ENCODE measurements around the gene UXS1.

UXS1 gene

DNA sequence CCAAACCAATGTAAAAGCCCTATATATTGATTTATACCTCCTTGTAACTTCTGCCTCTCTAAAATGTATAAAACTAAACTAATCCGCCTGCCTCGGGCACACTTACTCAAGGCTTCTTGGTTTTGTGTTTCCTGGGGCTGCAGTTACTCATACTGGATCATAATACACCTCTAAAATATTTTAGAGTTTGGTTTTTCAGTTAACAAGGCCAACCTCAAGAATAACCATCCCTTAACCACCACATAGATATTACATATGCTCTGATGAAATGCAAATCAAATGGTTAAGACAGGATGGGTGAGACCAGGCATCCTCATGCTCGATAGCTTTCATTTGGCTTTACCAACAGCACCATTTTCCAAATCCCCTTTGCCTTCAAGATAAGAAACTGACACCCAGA lies 46.4 kb downstream of the UXS1 start:
- no peak; the same call in 2 of the 3 replicates for ATAC-seq
- no peak for TF ChIP-seq RARB (CRISPR knock-in tag; IDR thresholded peaks at IDR 0.05)
- TF ChIP-seq SNAI2 (CRISPR knock-in tag; IDR thresholded peaks at IDR 0.05): no peak
- no peak for TF ChIP-seq ESRRG (CRISPR knock-in tag; IDR thresholded peaks at IDR 0.05)
- TF ChIP-seq ARNTL (CRISPR knock-in tag; IDR thresholded peaks at IDR 0.05; ENCODE audit: borderline replicate concordance, low read depth): no peak
- TF ChIP-seq, protein P1, sequence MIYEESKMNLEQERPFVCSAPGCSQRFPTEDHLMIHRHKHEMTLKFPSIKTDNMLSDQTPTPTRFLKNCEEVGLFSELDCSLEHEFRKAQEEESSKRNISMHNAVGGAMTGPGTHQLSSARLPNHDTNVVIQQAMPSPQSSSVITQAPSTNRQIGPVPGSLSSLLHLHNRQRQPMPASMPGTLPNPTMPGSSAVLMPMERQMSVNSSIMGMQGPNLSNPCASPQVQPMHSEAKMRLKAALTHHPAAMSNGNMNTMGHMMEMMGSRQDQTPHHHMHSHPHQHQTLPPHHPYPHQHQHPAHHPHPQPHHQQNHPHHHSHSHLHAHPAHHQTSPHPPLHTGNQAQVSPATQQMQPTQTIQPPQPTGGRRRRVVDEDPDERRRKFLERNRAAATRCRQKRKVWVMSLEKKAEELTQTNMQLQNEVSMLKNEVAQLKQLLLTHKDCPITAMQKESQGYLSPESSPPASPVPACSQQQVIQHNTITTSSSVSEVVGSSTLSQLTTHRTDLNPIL (CRISPR knock-in tag; IDR thresholded peaks at IDR 0.05; ENCODE audit: low read depth): no peak
- TF ChIP-seq OSR1 (CRISPR knock-in tag; IDR thresholded peaks at IDR 0.05): no peak
- TF ChIP-seq TCF4 (CRISPR knock-in tag; IDR thresholded peaks at IDR 0.05; ENCODE audit: borderline replicate concordance): no peak
- no peak for TF ChIP-seq ZFP30 (CRISPR knock-in tag; IDR thresholded peaks at IDR 0.05)

DNA sequence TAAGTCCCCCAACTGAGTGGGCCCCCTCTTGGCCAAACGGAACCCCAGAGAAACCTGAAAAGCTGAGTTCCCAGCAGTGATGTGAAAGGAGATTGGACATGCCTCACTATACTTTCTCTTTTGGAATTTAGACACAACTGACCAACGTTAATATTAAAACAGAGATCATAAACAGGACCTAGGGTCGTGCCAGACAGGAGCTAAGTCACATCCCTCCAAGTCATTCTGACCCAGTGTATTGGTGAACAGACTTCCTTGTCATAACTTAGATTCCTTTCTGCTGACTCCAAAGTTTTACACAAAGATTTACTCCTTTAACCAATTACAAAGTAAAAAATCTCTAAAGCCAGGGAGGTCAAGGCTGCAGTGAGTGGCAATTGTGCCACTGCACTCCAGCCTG lies 46.9 kb downstream of the UXS1 start:
- TF ChIP-seq ISL1 (CRISPR knock-in tag; IDR thresholded peaks at IDR 0.05) (no peak), BACH2 (CRISPR knock-in tag; IDR thresholded peaks at IDR 0.05; ENCODE audit: borderline replicate concordance) (no peak), PPARA (CRISPR knock-in tag; IDR thresholded peaks at IDR 0.05; ENCODE audit: borderline replicate concordance) (no peak), ARNTL (CRISPR knock-in tag; IDR thresholded peaks at IDR 0.05; ENCODE audit: borderline replicate concordance, low read depth) (no peak), GLIS3 (CRISPR knock-in tag; IDR thresholded peaks at IDR 0.05) (no peak), ESRRG (CRISPR knock-in tag; IDR thresholded peaks at IDR 0.05) (no peak), ZC3H10 (CRISPR knock-in tag; IDR thresholded peaks at IDR 0.05) (no peak), RARB (CRISPR knock-in tag; IDR thresholded peaks at IDR 0.05) (no peak), TOX (CRISPR knock-in tag; IDR thresholded peaks at IDR 0.05; ENCODE audit: borderline replicate concordance) (no peak), CSRNP3 (CRISPR knock-in tag; IDR thresholded peaks at IDR 0.05) (no peak), ZFP3 (CRISPR knock-in tag; IDR thresholded peaks at IDR 0.05) (no peak), CSDC2 (CRISPR knock-in tag; IDR thresholded peaks at IDR 0.05) (no peak), OSR1 (CRISPR knock-in tag; IDR thresholded peaks at IDR 0.05) (no peak), ZNF70 (CRISPR knock-in tag; IDR thresholded peaks at IDR 0.05) (no peak), ZFP30 (CRISPR knock-in tag; IDR thresholded peaks at IDR 0.05) (no peak), ZNF565 (CRISPR knock-in tag; conservative IDR thresholded peaks at IDR 0.05; ENCODE audit: low read depth) (no peak), SNAI2 (CRISPR knock-in tag; IDR thresholded peaks at IDR 0.05) (no peak)
- TF ChIP-seq, protein P2, sequence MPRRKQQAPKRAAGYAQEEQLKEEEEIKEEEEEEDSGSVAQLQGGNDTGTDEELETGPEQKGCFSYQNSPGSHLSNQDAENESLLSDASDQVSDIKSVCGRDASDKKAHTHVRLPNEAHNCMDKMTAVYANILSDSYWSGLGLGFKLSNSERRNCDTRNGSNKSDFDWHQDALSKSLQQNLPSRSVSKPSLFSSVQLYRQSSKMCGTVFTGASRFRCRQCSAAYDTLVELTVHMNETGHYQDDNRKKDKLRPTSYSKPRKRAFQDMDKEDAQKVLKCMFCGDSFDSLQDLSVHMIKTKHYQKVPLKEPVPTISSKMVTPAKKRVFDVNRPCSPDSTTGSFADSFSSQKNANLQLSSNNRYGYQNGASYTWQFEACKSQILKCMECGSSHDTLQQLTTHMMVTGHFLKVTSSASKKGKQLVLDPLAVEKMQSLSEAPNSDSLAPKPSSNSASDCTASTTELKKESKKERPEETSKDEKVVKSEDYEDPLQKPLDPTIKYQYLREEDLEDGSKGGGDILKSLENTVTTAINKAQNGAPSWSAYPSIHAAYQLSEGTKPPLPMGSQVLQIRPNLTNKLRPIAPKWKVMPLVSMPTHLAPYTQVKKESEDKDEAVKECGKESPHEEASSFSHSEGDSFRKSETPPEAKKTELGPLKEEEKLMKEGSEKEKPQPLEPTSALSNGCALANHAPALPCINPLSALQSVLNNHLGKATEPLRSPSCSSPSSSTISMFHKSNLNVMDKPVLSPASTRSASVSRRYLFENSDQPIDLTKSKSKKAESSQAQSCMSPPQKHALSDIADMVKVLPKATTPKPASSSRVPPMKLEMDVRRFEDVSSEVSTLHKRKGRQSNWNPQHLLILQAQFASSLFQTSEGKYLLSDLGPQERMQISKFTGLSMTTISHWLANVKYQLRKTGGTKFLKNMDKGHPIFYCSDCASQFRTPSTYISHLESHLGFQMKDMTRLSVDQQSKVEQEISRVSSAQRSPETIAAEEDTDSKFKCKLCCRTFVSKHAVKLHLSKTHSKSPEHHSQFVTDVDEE (CRISPR knock-in tag; IDR thresholded peaks at IDR 0.05): no peak
- TF ChIP-seq, protein P3, sequence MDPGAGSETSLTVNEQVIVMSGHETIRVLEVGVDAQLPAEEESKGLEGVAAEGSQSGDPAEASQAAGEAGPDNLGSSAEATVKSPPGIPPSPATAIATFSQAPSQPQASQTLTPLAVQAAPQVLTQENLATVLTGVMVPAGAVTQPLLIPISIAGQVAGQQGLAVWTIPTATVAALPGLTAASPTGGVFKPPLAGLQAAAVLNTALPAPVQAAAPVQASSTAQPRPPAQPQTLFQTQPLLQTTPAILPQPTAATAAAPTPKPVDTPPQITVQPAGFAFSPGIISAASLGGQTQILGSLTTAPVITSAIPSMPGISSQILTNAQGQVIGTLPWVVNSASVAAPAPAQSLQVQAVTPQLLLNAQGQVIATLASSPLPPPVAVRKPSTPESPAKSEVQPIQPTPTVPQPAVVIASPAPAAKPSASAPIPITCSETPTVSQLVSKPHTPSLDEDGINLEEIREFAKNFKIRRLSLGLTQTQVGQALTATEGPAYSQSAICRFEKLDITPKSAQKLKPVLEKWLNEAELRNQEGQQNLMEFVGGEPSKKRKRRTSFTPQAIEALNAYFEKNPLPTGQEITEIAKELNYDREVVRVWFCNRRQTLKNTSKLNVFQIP (CRISPR knock-in tag; IDR thresholded peaks at IDR 0.05; ENCODE audit: borderline replicate concordance, low read depth): no peak
- TF ChIP-seq, protein P4, sequence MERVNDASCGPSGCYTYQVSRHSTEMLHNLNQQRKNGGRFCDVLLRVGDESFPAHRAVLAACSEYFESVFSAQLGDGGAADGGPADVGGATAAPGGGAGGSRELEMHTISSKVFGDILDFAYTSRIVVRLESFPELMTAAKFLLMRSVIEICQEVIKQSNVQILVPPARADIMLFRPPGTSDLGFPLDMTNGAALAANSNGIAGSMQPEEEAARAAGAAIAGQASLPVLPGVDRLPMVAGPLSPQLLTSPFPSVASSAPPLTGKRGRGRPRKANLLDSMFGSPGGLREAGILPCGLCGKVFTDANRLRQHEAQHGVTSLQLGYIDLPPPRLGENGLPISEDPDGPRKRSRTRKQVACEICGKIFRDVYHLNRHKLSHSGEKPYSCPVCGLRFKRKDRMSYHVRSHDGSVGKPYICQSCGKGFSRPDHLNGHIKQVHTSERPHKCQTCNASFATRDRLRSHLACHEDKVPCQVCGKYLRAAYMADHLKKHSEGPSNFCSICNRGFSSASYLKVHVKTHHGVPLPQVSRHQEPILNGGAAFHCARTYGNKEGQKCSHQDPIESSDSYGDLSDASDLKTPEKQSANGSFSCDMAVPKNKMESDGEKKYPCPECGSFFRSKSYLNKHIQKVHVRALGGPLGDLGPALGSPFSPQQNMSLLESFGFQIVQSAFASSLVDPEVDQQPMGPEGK (CRISPR knock-in tag; IDR thresholded peaks at IDR 0.05; ENCODE audit: borderline replicate concordance): no peak
- peak; percentile 93 for ATAC-seq

Measured in SK-N-SH treated with all-trans-retinoic acid at 6 μM for 48 hours (cell line).